Measurements from ENCODE around the gene FAM83G. TPM values are rescaled to one million over a fixed set of nuclear protein-coding genes. Genes with fewer than 3 reads are reported as not detected.
"Not testable (repeated sequence)": the region's sequence is repeated elsewhere in the genome, so short reads cannot be mapped to it uniquely, and the experiment has no call there.

Gene FAM83G
- total RNA-seq = 24.2 TPM

- DNase-seq = no peak
Observed at GRCh38 chr17:19004421-19005136, at the start of gene FAM83G. FAM83G (minus strand) TSS chr17:19004764; CDS start chr17:19004041, 723 bp downstream.

GRCh38 chr17:19048826-19049225 lies 44.3 kb upstream of the FAM83G start:
- not testable (repeated sequence) for DNase-seq

GRCh38 chr17:19047510-19047909 lies 42.9 kb upstream of the FAM83G start:
- DNase-seq = not testable (repeated sequence)

- not testable (repeated sequence) for DNase-seq
Observed at GRCh38 chr17:19046782-19047375, 42.3 kb upstream of the FAM83G start, which contains the start of gene GRAP. GRAP (minus strand) TSS chr17:19046957; CDS start chr17:19046926, 31 bp downstream.

GRCh38 chr17:19044643-19045042 lies 40.1 kb upstream of the FAM83G start:
- DNase-seq = not testable (repeated sequence)

- DNase-seq = not testable (repeated sequence)
Observed at GRCh38 chr17:19043032-19043431, 38.5 kb upstream of the FAM83G start.

GRCh38 chr17:19042369-19042768 lies 37.8 kb upstream of the FAM83G start:
- DNase-seq = not testable (repeated sequence)

- not testable (repeated sequence) for DNase-seq
Observed at GRCh38 chr17:19041871-19042270, 37.3 kb upstream of the FAM83G start.

GRCh38 chr17:19040350-19040749 lies 35.8 kb upstream of the FAM83G start:
- DNase-seq = not testable (repeated sequence)

GRCh38 chr17:19038730-19039129 lies 34.2 kb upstream of the FAM83G start:
- not testable (repeated sequence) for DNase-seq

- not testable (repeated sequence) for DNase-seq
Observed at GRCh38 chr17:19038007-19038406, 33.4 kb upstream of the FAM83G start.

- not testable (repeated sequence) for DNase-seq
Observed at GRCh38 chr17:19037547-19037946, 33.0 kb upstream of the FAM83G start.

GRCh38 chr17:19036186-19036585 lies 31.6 kb upstream of the FAM83G start:
- DNase-seq = not testable (repeated sequence)

GRCh38 chr17:19032377-19032988 lies 27.9 kb upstream of the FAM83G start:
- DNase-seq = not testable (repeated sequence)

GRCh38 chr17:19031729-19032128 lies 27.2 kb upstream of the FAM83G start:
- not testable (repeated sequence) for DNase-seq

- DNase-seq = not testable (repeated sequence)
Observed at GRCh38 chr17:19030771-19031449, 26.3 kb upstream of the FAM83G start.

- not testable (repeated sequence) for DNase-seq
Observed at GRCh38 chr17:19029740-19030139, 25.2 kb upstream of the FAM83G start.

GRCh38 chr17:19028671-19029070 lies 24.1 kb upstream of the FAM83G start:
- DNase-seq = not testable (repeated sequence)

- DNase-seq = no peak
Observed at GRCh38 chr17:19024101-19025078, 19.8 kb upstream of the FAM83G start.

- DNase-seq = no peak
Observed at GRCh38 chr17:19023209-19023999, 18.8 kb upstream of the FAM83G start.
